GM21786 (cell line): ENCODE results near the gene PPP2R2B.

ENCODE experiments used
- ATAC-seq: cut with Tn5 transposase; IDR thresholded peaks from one replicate; pipeline ENCODE4 v1.9.1; 2021; ENCODE audit not compliant: unreplicated experiment

The PPP2R2B gene

DNA sequence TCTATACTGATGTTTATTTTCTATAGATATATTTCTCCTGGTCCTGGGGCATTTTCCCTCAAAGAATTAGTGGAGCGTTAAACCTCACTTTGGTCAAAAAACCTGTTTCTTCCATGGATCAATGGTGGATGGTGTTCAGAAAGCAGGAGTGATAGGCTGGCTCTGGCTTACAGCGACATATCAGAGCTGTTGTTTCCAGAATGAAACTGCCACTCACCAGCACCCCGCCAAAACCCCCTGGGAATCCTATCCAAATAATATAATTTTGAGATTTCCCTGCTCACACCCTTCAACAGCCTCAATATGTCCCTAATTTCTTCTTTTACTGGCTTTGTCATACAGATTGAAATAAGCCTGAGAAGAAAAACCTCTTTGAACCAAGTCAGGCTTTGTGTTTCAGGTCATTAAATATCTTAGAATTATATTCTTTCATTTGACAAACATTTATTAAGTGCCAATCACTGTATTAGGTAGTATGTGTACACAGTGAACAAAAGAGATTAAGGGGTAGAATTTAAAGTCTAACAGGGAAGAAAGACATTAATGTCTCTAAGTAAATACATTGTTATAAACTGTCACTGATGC, 218.1 kb downstream of the PPP2R2B start:
- no peak for ATAC-seq

DNA sequence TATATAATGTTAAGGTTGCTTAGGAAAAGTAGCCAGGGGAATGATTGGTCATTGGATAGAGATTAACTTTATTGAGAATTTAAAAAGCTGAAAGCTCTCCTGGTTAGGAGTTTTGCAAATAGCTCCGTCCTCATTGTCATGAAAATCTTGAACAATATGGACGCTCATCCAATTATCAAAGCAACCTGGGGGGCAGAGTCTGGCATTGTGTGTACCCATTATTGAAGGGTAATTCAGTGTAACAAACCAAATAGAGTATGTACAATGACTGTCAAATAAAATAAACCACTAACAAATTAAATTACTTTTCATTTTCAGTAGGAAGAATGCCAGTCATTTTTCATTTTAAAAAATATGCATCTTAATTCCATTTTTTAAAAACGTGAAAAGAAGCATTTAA, 218.6 kb downstream of the PPP2R2B start:
- ATAC-seq, result no peak

DNA sequence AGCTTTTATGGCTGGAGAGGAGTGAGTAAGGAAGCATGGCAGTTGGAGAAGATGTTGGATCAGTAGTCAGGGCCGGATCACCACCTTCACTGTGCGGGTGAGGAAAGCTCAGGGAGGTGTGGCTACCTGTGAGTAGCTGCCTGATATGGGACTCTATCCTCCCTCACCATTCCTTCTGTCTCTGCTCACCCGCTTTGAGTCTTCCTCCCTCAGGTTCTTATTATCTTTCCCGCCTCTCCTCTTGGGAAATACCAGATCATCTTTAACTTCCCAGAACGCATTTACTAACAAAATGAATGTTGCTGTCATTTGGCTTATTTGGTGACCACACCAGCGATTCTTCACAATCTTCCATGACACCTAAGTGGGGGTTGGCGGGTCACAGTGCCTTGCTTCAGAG, 221.9 kb downstream of the PPP2R2B start:
- ATAC-seq, result no peak

DNA sequence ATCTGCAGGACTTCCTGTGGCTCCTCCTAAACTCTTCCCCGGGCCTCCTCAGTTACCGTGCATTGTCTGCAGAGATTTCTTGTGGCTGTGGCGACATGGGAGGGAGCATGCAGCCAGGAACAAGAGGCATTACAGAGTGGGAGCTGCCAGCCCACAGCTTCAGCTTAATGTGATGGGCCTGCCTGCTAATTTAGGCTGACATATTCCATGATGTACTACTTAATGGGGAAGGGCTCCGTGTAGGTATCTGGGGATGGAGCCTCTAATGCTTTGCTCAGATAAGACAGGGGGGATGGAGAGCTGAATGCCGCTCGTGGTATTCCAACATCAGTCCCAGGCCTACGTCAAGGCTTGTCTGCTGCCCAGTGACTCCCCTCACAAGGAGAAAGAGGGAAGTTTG, 225.0 kb downstream of the PPP2R2B start:
- no peak for ATAC-seq

DNA sequence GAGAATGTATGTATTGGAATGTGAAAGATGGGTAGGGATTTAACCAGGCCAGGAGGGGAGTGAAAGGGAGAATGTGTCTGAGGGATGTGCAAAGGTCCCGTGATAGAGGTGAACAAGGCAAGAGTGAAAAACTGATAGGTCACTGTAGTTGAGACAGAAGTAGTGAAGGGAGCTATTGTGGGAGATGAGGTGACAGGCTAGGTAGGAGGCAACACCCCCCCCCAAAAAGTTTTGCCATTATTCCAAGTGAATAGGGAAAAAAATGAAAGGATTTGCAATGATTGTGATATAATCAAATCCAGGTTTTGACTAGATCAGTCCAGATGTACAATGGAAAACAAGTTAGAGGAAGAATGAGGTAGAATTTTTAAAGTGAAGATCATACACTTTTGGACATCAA, 226.0 kb downstream of the PPP2R2B start:
- no peak for ATAC-seq

DNA sequence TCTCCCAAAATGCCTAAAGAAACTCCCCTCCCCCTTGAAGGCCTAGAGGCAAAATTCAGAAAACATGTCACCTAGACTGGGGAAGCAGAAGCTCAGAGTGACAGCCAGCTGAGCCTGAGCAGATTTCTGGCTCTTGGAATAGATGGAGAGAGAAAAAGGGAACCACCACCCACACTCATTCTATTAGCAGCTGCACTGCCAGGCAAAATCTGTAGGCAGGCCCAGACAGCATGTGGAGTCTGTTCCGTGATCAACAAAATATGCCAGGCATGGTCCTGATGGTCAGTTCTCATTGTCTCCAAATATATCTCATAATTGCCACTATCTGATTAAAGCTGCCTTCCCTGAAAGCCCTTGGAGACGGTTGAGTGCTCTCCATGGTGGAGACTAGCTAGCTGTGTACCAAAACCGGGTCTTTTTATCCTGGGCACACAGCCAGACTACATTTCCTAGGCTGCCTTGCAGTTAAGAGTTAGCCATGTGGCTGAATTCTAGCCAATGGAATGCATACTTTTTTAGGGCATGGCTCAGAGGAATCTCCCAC, 230.8 kb downstream of the PPP2R2B start:
- no peak for ATAC-seq

DNA sequence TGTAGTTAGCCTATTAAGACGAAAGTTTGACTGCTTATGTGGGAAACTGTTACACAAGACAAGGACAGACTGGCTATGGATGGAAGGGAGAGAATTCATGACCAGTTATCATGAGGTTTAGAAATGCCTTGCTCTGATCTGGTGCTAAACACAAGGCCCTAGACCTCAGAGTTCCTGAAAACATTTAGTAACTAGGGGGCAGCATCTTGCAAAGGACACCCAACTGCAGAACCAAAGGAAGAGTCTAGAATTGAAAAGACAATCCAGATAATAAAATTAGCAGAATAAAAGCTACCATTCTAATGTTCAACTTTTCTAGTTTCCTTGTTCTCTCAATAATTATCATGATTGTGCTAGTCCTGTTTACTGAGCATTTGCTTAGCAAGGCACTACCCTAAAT, 232.1 kb downstream of the PPP2R2B start:
- no peak for ATAC-seq

DNA sequence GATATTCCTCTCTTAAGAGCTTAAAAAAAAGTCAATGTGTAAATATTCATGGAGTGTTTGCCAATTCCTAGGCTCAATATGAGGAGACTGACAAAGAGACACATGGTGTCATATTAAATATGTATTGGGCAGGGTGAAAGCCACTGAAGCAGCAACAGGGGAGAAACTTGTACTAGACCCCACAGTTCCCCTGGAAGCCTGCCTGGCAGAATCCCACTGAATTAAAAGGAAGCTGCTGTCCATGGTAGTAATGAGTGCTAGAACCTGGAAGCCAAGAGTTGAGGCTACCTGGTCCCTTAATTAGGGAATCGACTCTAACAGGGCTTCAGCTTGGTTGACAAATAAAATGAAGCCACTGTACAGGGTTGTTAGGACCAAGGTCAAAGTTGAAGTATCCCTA, 233.2 kb downstream of the PPP2R2B start:
- ATAC-seq, result no peak

DNA sequence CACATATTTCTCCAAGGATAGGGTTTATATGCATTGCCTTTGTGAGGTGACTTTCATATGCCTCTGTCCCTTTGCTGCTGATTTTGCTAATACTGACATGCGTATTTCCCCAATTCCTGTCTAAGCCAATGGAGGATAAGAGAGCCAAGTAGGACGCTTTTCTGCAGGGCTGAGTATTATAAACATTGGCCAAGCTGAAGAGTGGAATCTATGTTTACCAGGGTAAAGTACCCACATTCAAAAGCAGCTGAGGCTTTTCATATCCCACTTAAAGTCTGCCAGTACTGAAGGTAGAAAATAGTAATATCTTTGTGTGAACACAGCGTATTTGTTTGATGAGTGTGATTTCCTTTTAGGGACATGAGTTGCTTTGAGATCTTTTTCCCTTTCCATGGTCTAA, 233.7 kb downstream of the PPP2R2B start:
- no peak for ATAC-seq

DNA sequence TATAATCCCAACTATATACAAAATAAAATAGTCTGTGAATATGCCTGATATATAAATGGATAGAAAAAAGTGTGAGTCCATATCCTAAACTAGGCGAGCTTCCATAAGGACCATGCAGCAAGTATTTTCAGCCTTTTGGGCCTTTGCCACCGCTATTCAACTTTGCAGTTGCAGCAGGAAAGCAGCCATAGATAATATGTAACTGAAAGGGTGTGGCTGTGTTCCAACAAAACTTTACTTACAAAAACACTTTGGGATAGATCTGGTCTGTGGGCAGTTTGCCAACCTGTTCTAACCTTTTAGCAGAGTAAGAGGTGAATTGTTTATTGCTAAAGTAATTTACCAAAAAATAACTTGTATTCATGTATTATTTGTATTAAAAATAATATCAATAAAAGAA, 234.8 kb downstream of the PPP2R2B start:
- ATAC-seq, result no peak

DNA sequence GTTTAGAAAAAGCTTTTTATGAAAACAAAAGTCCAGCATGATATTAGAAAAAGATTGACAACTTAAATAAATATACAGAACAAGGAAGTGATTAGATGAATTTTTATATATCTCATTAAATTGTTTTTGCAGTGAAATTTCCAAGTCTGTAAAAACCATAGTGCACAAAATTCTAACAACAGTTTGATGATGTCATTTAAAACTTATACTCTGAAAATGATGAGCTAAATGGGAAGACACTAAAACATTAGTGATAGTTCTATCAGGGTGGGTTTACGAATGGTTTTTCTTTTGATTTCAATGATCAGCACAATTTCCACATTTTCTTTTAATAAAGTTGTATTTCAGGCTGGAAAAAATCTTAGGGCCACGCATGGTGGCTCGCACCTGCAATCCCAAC, 236.1 kb downstream of the PPP2R2B start:
- ATAC-seq, result no peak

DNA sequence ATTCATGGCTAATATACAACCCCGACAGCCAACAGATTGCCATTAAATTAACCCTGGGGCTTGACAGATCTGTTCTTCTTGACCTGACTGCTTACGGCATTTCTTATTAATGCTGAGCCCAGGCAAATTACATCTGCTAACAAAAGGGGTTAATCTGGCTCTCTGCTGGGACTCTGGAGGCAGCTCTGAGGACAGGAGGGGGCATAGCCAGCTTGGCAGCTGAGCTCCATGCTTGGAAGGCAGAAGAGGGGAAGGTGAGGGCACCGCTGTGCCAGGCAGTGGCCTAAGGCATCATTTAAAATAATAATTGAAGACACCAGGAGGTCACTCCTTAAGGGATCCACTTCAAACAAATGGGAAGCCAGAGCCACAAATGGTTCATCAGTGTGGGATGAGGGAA, 236.6 kb downstream of the PPP2R2B start:
- no peak for ATAC-seq

DNA sequence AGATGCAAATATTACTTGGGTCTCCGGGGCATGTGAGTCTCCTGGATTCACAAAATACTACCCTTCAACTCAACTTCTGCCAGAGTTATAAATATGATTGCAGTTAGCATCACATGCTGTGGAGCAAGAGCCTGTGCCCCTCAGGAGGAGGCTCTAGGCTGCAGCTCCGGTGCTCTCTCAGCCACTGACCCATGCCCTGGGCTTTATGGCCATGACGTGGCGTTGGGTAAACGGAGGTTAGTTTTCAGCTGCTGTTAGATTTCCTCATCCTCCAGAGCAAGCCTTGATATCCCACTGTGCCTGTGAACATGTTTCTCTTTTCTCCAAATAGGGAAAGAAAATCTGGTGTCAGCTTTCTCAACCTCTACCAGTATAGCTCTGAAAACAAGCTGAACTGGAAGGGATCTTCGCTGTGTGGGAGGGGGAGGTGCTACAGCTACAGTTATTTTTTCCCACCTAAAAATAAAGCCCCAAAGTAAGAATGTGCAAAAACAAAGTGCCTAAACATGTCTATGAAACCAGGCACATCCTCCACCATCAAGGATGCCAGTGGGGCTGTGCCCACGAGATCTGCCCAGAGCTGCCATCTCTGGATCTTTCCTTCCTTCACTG, 238.2 kb downstream of the PPP2R2B start:
- ATAC-seq, result no peak

DNA sequence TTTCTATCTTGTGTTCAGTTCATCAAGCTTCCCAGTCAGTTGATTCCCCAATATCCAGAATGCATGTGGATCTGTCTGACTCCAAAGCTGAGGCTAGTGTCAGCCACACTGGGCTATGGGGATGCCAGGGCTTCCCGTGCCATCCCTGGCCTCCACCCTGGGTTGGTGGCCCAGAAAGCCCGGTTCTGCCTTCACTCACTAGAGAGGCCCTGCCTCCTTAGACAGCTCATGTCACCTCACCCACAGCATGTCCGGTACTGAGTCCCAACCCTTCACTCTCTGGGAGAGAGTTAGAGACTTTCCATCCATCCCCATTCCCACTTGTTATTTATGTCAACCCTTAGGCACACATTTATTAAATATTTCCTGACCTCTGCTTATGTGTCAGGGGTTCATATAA, 243.1 kb downstream of the PPP2R2B start:
- no peak for ATAC-seq

DNA sequence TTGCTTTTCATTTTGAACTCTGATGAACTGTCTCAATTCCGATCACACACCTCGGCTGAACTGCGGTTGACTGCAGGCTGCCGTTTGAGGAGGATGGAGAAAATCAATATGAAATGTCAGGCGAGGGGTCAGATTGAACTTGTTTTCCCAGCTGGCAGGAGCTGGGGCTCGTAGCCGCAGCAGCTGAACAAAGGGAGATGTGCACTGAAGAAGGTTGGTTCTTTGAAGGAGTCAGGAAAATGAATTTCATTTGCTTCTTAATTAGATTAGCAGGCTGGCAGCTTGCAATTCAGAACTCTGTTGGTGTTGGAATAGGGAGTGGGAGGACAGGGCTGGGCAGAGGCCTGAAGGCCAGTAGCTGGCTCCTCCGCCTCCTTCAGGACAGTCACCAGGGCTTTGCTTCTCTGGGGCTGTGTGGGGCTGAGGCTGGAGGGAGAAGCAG, 245.2 kb downstream of the PPP2R2B start:
- ATAC-seq, result no peak

DNA sequence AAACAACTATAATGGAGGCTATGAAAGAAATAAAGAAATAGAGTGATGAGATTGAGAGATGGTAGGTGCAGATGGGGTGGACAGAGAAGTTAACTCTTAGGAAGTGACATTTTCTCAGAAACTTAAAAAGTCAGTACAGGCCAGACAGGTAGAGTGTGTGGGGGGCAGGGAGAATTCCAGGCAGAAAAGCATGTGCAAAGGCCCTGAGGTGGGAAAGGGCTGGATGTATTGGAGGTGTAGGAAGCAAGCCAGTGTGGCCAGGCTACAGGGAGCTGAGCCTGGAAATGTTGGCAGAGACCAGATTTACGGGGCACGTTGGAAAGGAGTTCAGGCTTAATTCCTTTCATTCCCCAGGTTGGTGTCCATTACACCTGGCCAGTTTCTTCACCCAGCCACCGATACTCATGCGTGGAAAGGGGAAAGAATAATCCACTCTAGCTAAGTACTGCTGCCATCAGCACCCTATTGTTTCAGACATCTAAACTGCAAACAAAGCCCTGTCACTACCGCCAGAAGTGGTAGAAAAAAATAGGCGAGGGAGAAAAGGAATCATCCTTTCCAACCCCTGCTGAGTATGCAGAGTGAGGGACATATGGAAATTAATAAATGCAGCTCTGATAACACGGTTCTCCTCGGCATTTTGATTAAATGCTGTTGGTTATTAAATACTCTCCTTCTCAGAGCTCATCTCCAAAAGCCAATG, 245.8 kb downstream of the PPP2R2B start:
- ATAC-seq, result no peak

DNA sequence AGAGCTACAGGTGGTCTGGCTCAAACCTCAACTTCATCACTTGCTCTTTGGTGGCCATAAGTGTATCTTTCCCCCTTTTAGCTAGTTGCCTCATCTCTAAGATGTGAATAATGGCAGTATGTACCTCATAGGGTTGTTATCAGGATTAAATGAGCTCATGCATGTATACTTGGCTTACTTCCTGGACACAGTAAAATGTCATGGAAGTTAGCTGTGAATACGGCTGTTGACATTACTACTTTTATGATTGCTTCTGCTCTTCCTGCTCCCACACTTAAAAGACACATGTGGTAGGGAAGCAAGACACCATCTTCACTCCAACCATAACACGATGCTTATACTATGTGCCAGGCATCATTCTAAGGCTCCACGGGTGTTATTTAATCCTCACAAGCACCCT, 248.1 kb downstream of the PPP2R2B start:
- ATAC-seq, result no peak

DNA sequence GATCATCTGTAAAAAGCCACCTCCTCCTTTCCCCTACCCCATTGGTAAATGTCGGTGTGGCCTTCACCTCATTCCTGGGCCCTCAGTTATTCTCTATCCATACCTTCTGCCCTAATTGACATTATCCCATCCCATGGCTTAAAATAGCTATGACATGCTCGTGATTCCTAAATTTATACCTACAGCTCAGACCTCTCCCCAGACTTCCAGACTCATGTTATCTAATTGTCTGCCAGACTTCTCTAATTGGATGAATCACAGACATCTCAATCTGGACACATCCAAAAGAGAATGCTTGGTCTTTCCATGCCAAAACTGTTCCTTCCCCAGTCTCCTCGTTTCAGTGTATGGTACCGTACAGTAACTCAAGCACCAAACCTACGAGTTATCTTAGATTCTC, 249.6 kb downstream of the PPP2R2B start:
- ATAC-seq, result no peak

DNA sequence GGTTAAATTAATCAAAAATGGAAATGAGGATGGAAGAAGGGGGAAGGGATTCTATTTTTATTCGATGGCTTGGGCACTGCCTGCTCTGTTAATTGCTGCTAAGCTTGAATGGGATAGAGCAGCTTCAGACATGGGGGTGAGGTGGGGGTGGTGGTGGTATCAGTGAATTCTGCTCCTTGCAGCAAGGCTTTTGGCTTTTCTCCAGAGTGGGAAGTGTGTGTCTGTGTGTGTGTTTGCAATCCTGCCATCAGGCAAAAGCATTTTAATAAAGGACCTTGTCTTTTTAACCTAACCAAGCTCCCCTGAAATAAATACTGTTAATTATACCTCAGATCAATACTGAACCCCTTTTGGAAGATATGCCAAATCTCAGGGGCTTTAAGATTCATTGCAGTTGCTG, 251.6 kb downstream of the PPP2R2B start:
- ATAC-seq, result no peak

DNA sequence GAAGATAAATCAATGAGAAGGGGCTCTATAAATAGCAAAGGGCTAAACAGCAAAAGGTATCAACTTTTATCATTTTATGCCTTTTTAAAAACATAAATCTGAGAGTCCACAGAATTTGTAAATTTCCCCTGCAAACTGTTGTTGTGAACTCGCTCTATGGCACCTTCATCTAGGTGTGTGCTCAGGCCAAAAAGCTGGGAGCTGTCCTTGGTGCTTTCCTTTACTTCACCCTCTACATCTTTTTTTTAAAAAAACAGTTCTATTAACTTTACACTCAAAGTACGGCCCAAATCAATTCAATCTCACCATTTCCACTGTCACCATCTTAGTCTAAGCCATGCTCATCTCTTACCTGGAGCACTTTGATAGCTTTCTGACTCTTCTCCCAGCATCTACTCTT, 254.4 kb downstream of the PPP2R2B start:
- ATAC-seq, result no peak

DNA sequence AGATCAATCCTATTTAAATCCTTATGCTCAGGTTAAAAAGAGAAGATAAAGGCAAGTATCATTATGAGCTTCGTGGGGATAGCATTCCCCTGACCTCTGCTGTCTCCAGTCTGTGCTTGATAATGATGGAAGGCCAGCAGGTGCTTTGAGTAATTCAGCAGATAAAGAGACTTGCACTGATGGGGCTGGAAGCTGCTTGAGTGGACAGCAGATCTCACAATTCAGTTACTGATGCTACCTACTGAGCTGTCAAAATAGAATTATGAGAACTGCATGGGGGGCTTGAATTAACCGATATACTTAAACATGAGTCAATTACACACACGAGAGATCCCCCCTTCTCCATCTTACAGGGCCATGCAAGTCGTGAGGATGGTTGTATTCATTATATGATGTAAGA, 254.9 kb downstream of the PPP2R2B start:
- no peak for ATAC-seq

DNA sequence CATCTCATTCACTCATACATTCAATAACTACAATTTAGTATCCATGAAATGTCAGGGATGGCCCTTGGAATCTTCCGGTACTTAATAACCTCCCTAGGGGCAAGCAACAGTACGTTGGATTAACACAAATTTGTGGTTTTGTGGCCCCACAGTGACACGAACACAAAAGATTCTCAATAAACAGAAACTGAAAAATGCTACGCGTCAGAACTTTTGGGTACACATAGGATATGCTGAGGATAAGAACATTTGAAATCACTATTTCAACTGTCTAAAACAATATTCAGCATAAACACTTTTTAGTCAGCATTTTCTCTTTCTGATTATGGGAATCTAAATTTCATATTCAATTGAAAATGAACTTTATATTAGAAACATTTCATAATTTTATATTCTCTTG, 255.5 kb downstream of the PPP2R2B start:
- ATAC-seq, result no peak
